Measurements from ENCODE around the gene EFHC1. TPM values are rescaled to one million over a fixed set of nuclear protein-coding genes. Genes with fewer than 3 reads are reported as not detected.

Gene EFHC1
- polyA plus RNA-seq, 2 donors: 8.4 to 14.4 TPM

GRCh38 chr6:52511163-52511562 lies 91.0 kb downstream of the EFHC1 start:
- H3K36me3 ChIP-seq (ENCODE audit: control insufficient read depth in 2 of 2, insufficient read depth in 2 of 2, low read length in 1 of 2): peaks cover 4 to 14% of the 10 kb centered on the region in 2 donors
- no peaks in the 10 kb centered on the region for H3K9me3 ChIP-seq (ENCODE audit: control insufficient read depth in 2 of 2, insufficient read depth in 1 of 2, low read depth in 1 of 2, low read length in 1 of 2)
- H3K4me1 ChIP-seq (ENCODE audit: control insufficient read depth in 2 of 2, insufficient read depth in 2 of 2, low read length in 1 of 2): peaks cover 0 to 2% of the 10 kb centered on the region in 2 donors
- WGBS, 2 donors: 87 to 92% methylated on average over 10 of the region's 10 CpGs
- H3K4me3 ChIP-seq (ENCODE audit: low read depth in 1 of 2, low read length in 2 of 2): no peak overlapping the region
- H3K27ac ChIP-seq (ENCODE audit: low read depth in 2 of 2, low read length in 1 of 2): no peak overlapping the region
- H3K27me3 ChIP-seq (ENCODE audit: control insufficient read depth in 1 of 2, insufficient read depth in 2 of 2, low read length in 2 of 2): no peaks in the 10 kb centered on the region

GRCh38 chr6:52511572-52512151 lies 91.5 kb downstream of the EFHC1 start:
- H3K4me1 ChIP-seq (ENCODE audit: control insufficient read depth in 2 of 2, insufficient read depth in 2 of 2, low read length in 1 of 2): peaks cover 0 to 2% of the 10 kb centered on the region in 2 donors
- H3K36me3 ChIP-seq (ENCODE audit: control insufficient read depth in 2 of 2, insufficient read depth in 2 of 2, low read length in 1 of 2): peaks cover 4 to 11% of the 10 kb centered on the region in 2 donors
- H3K9me3 ChIP-seq (ENCODE audit: control insufficient read depth in 2 of 2, insufficient read depth in 1 of 2, low read depth in 1 of 2, low read length in 1 of 2): no peaks in the 10 kb centered on the region
- 69 to 82% methylated on average over 12 of the region's 12 CpGs for WGBS, 2 donors
- peak overlapping the region; percentile 47 to 53 for H3K27ac ChIP-seq (ENCODE audit: low read depth in 2 of 2, low read length in 1 of 2)
- H3K4me3 ChIP-seq (ENCODE audit: low read depth in 1 of 2, low read length in 2 of 2): no peak overlapping the region
- no peaks in the 10 kb centered on the region for H3K27me3 ChIP-seq (ENCODE audit: control insufficient read depth in 1 of 2, insufficient read depth in 2 of 2, low read length in 2 of 2)

GRCh38 chr6:52512199-52512598 lies 92.1 kb downstream of the EFHC1 start:
- no peak overlapping the region for H3K4me3 ChIP-seq (ENCODE audit: low read depth in 1 of 2, low read length in 2 of 2)
- no peaks in the 10 kb centered on the region for H3K27me3 ChIP-seq (ENCODE audit: control insufficient read depth in 1 of 2, insufficient read depth in 2 of 2, low read length in 2 of 2)
- peak overlapping the region; percentile 47 to 58 for H3K27ac ChIP-seq (ENCODE audit: low read depth in 2 of 2, low read length in 1 of 2)
- peaks cover 0 to 4% of the 10 kb centered on the region in 2 donors for H3K4me1 ChIP-seq (ENCODE audit: control insufficient read depth in 2 of 2, insufficient read depth in 2 of 2, low read length in 1 of 2)
- no peaks in the 10 kb centered on the region for H3K9me3 ChIP-seq (ENCODE audit: control insufficient read depth in 2 of 2, insufficient read depth in 1 of 2, low read depth in 1 of 2, low read length in 1 of 2)
- 52 to 64% methylated on average over 4 of the region's 4 CpGs for WGBS, 2 donors
- peaks cover 4 to 11% of the 10 kb centered on the region in 2 donors for H3K36me3 ChIP-seq (ENCODE audit: control insufficient read depth in 2 of 2, insufficient read depth in 2 of 2, low read length in 1 of 2)

- H3K4me1 ChIP-seq (ENCODE audit: control insufficient read depth in 2 of 2, insufficient read depth in 2 of 2, low read length in 1 of 2): peaks cover 6 to 10% of the 10 kb centered on the region in 2 donors
- no peaks in the 10 kb centered on the region for H3K27me3 ChIP-seq (ENCODE audit: control insufficient read depth in 1 of 2, insufficient read depth in 2 of 2, low read length in 2 of 2)
- no peak overlapping the region for H3K27ac ChIP-seq (ENCODE audit: low read depth in 2 of 2, low read length in 1 of 2)
- H3K9me3 ChIP-seq (ENCODE audit: control insufficient read depth in 2 of 2, insufficient read depth in 1 of 2, low read depth in 1 of 2, low read length in 1 of 2): no peaks in the 10 kb centered on the region
- H3K4me3 ChIP-seq (ENCODE audit: low read depth in 1 of 2, low read length in 2 of 2): no peak overlapping the region
- 63 to 67% methylated on average over 2 of the region's 2 CpGs for WGBS, 2 donors
- H3K36me3 ChIP-seq (ENCODE audit: control insufficient read depth in 2 of 2, insufficient read depth in 2 of 2, low read length in 1 of 2): peaks cover 4 to 7% of the 10 kb centered on the region in 2 donors
These were observed 93.3 kb downstream of the EFHC1 start for GRCh38 chr6:52513464-52513863.

- no peaks in the 10 kb centered on the region for H3K9me3 ChIP-seq (ENCODE audit: control insufficient read depth in 2 of 2, insufficient read depth in 1 of 2, low read depth in 1 of 2, low read length in 1 of 2)
- no peak overlapping the region for H3K27ac ChIP-seq (ENCODE audit: low read depth in 2 of 2, low read length in 1 of 2)
- H3K36me3 ChIP-seq (ENCODE audit: control insufficient read depth in 2 of 2, insufficient read depth in 2 of 2, low read length in 1 of 2): peaks cover 4 to 6% of the 10 kb centered on the region in 2 donors
- WGBS, 2 donors: 93 to 94% methylated on average over 4 of the region's 4 CpGs
- H3K4me3 ChIP-seq (ENCODE audit: low read depth in 1 of 2, low read length in 2 of 2): no peak overlapping the region
- no peaks in the 10 kb centered on the region for H3K27me3 ChIP-seq (ENCODE audit: control insufficient read depth in 1 of 2, insufficient read depth in 2 of 2, low read length in 2 of 2)
- H3K4me1 ChIP-seq (ENCODE audit: control insufficient read depth in 2 of 2, insufficient read depth in 2 of 2, low read length in 1 of 2): peaks cover 7 to 10% of the 10 kb centered on the region in 2 donors
These were observed 93.8 kb downstream of the EFHC1 start for GRCh38 chr6:52513896-52514295.

- no peaks in the 10 kb centered on the region for H3K27me3 ChIP-seq (ENCODE audit: control insufficient read depth in 1 of 2, insufficient read depth in 2 of 2, low read length in 2 of 2)
- H3K27ac ChIP-seq (ENCODE audit: low read depth in 2 of 2, low read length in 1 of 2): no peak overlapping the region
- no peaks in the 10 kb centered on the region for H3K9me3 ChIP-seq (ENCODE audit: control insufficient read depth in 2 of 2, insufficient read depth in 1 of 2, low read depth in 1 of 2, low read length in 1 of 2)
- H3K36me3 ChIP-seq (ENCODE audit: control insufficient read depth in 2 of 2, insufficient read depth in 2 of 2, low read length in 1 of 2): peaks cover 0 to 2% of the 10 kb centered on the region in 2 donors
- no peak overlapping the region for H3K4me3 ChIP-seq (ENCODE audit: low read depth in 1 of 2, low read length in 2 of 2)
- WGBS, 2 donors: 28 to 48% methylated on average over 7 of the region's 7 CpGs
- peaks cover 7 to 10% of the 10 kb centered on the region in 2 donors for H3K4me1 ChIP-seq (ENCODE audit: control insufficient read depth in 2 of 2, insufficient read depth in 2 of 2, low read length in 1 of 2)
These were observed 94.4 kb downstream of the EFHC1 start for GRCh38 chr6:52514514-52514913.

- WGBS, 2 donors: 25 to 38% methylated on average over 2 of the region's 2 CpGs
- H3K4me3 ChIP-seq (ENCODE audit: low read depth in 1 of 2, low read length in 2 of 2): no peak overlapping the region
- peaks cover 7 to 10% of the 10 kb centered on the region in 2 donors for H3K4me1 ChIP-seq (ENCODE audit: control insufficient read depth in 2 of 2, insufficient read depth in 2 of 2, low read length in 1 of 2)
- peak overlapping the region in 1 of 2 donors; percentile 36 for H3K27ac ChIP-seq (ENCODE audit: low read depth in 2 of 2, low read length in 1 of 2)
- no peaks in the 10 kb centered on the region for H3K9me3 ChIP-seq (ENCODE audit: control insufficient read depth in 2 of 2, insufficient read depth in 1 of 2, low read depth in 1 of 2, low read length in 1 of 2)
- no peaks in the 10 kb centered on the region for H3K27me3 ChIP-seq (ENCODE audit: control insufficient read depth in 1 of 2, insufficient read depth in 2 of 2, low read length in 2 of 2)
- H3K36me3 ChIP-seq (ENCODE audit: control insufficient read depth in 2 of 2, insufficient read depth in 2 of 2, low read length in 1 of 2): peaks cover 0 to 3% of the 10 kb centered on the region in 2 donors
These were observed 95.2 kb downstream of the EFHC1 start for GRCh38 chr6:52515219-52515960.

- Histone ChIP-seq H3K4me1 (ENCODE audit: control insufficient read depth in 2 of 2, insufficient read depth in 2 of 2, low read length in 1 of 2) (peaks cover 7 to 10% of the 10 kb centered on the region in 2 donors), H3K27me3 (ENCODE audit: control insufficient read depth in 1 of 2, insufficient read depth in 2 of 2, low read length in 2 of 2) (no peaks in the 10 kb centered on the region), H3K9me3 (ENCODE audit: control insufficient read depth in 2 of 2, insufficient read depth in 1 of 2, low read depth in 1 of 2, low read length in 1 of 2) (no peaks in the 10 kb centered on the region), H3K36me3 (ENCODE audit: control insufficient read depth in 2 of 2, insufficient read depth in 2 of 2, low read length in 1 of 2) (peaks cover 0 to 3% of the 10 kb centered on the region in 2 donors), H3K27ac (ENCODE audit: low read depth in 2 of 2, low read length in 1 of 2) (no peak overlapping the region), H3K4me3 (ENCODE audit: low read depth in 1 of 2, low read length in 2 of 2) (no peak overlapping the region)
- WGBS, 2 donors: 92 to 93% methylated on average over 1 of the region's 1 CpG
These were observed 96.1 kb downstream of the EFHC1 start for GRCh38 chr6:52516269-52516668.

- Histone ChIP-seq H3K27ac (ENCODE audit: low read depth in 2 of 2, low read length in 1 of 2) (no peak overlapping the region), H3K36me3 (ENCODE audit: control insufficient read depth in 2 of 2, insufficient read depth in 2 of 2, low read length in 1 of 2) (peaks cover 0 to 2% of the 10 kb centered on the region in 2 donors), H3K4me3 (ENCODE audit: low read depth in 1 of 2, low read length in 2 of 2) (no peak overlapping the region), H3K9me3 (ENCODE audit: control insufficient read depth in 2 of 2, insufficient read depth in 1 of 2, low read depth in 1 of 2, low read length in 1 of 2) (no peaks in the 10 kb centered on the region), H3K4me1 (ENCODE audit: control insufficient read depth in 2 of 2, insufficient read depth in 2 of 2, low read length in 1 of 2) (peaks cover 7 to 10% of the 10 kb centered on the region in 2 donors), H3K27me3 (ENCODE audit: control insufficient read depth in 1 of 2, insufficient read depth in 2 of 2, low read length in 2 of 2) (no peaks in the 10 kb centered on the region)
- 95 to 96% methylated on average over 3 of the region's 3 CpGs for WGBS, 2 donors
These were observed 96.8 kb downstream of the EFHC1 start for GRCh38 chr6:52516943-52517342.

Data from esophagus (tissue), 2 donors.